Epidermal melanocyte (primary cell): ENCODE measurements around the gene DIAPH1.
A peak's percentile ranks its signal among the peaks of the same experiment; 100 is the strongest.

Experiments used
- DNase-seq: peaks from one replicate; pipeline ENCODE4 v3.0.0; 2011; ENCODE audit warnings: low spot score; ENCODE audit not compliant: insufficient read length

Gene DIAPH1

GRCh38 chr5:141639357-141640050 is 20.7 kb upstream of the DIAPH1 start:
- DNase-seq: no peak

- no peak for DNase-seq
Measured at GRCh38 chr5:141638771-141639170, 20.0 kb upstream of the DIAPH1 start.

DNA sequence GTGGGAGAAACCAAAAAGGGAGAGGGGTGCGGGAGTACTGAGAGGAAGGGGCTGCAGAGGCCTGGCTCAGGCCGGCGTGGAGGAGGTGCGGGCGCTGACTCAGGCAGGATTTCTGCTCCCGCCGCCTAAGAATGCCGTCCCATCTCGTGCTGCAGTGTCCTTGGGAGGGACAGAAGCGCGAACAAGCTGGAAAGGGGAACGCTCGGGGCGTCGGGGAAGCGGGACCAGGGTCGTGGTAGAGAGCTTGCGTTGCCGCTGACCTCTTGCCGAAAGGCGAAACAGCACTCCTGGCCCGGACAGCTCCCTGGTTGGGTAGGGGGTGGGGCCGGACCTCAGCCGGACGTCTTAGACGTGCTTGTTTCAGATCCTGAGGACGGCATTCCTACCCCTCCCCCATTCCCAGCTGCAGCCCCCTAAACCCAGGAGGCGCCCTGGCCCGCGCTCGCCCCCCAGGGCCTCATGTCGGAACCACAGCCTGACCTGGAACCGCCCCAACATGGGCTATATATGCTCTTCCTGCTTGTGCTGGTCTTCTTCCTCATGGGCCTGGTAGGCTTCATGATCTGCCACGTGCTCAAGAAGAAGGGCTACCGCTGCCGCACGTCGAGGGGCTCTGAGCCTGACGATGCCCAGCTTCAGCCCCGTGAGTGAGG is 19.1 kb upstream of the DIAPH1 start:
- DNase-seq: no peak

GRCh38 chr5:141637123-141637766 is 18.4 kb upstream of the DIAPH1 start:
- no peak for DNase-seq

- peak; percentile 96 for DNase-seq
Measured at GRCh38 chr5:141636413-141637122, 17.8 kb upstream of the DIAPH1 start, which contains the start of the genes HDAC3 and RELL2. TSS of gene HDAC3 (minus strand) at chr5:141636849. CDS start at chr5:141636790, 59 bp downstream. TSS of gene RELL2 (plus strand) at chr5:141636997. CDS start at chr5:141638226, 1,229 bp downstream.

GRCh38 chr5:141636106-141636412 is 17.3 kb upstream of the DIAPH1 start:
- DNase-seq: no peak

DNA sequence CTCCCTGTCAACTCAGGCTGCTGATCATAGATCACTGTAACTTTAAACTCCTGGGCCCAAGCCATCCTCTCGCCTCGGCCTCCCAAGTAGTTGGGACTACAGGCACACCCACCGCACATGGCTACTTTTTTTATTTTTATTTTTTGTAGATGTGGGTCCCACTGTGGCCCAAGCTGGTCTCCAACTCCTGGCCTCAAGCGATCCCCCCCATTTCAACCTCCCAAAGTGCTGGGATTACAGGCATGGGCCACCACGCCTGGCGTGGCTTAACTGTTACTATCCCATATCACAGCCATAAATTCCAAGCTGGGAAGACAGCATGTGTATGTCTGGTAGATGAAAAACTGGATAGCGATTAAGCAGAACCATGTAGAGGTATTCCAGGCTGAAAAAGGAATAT is 16.8 kb upstream of the DIAPH1 start:
- DNase-seq: no peak

DNA sequence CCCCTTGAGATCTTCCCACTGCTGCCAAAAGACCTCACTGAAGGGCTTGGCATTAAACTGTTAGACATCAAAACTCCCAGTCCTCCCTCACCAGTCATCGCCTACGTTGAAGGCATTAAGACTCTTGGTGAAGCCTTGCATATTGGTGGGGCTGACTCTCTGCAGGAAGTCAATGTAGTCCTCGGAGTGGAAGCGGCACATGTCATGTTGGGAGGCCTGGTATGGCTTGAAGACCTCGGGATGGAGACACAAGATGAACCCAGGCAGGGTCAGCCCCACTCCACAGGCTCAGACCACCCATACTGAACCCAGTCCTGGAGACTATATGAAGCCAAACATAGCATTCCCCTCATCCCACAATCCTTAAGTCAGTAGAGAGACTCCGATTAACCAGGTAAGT is 15.9 kb upstream of the DIAPH1 start:
- DNase-seq: no peak

GRCh38 chr5:141633871-141634561 is 15.2 kb upstream of the DIAPH1 start:
- no peak for DNase-seq

DNA sequence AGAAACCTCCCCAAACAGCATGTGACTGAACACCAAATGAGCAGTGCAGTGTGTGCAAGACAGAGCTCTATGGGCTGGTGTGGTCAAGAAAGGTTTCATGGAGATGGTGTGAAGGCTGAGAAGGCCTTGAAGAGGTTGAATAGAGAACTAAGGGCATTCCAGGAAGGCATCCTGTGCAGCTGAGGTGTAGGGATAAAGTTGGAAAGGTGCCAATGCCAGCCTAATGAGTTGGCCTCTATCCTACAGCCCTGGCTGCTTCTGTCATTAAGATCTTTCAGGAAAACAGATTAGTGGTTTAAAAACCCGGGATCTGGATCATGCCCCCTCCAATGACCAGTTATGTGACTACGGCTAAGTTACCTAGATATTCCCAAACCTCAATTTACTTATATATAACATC is 13.8 kb upstream of the DIAPH1 start:
- no peak for DNase-seq

DNA sequence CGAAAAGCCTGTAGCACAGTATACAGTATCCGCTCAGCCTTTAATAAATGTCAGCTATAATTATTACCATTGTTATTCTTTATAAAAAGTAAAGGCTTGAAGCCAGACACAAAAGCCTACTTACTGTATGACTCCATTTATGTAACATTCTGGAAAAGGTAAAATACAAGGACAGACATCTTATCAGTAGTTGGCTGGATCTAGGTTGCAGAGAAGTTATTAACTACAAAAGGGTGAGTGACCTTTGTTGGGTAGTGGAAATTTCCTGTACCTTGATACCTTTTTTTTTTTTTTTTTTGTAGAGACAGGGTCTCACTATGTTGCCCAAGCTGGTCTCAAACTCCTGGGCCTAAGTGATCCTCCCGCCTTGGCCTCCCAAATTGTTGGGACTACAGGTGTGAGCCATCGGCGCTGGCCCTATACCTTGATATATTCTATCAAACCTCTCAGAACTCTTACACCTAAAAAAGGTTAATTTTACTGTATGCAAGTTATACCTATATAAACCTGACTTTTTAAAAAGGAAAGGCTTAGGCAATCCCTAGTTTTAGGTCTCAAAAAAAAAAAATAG is 11.9 kb upstream of the DIAPH1 start:
- no peak for DNase-seq

DNA sequence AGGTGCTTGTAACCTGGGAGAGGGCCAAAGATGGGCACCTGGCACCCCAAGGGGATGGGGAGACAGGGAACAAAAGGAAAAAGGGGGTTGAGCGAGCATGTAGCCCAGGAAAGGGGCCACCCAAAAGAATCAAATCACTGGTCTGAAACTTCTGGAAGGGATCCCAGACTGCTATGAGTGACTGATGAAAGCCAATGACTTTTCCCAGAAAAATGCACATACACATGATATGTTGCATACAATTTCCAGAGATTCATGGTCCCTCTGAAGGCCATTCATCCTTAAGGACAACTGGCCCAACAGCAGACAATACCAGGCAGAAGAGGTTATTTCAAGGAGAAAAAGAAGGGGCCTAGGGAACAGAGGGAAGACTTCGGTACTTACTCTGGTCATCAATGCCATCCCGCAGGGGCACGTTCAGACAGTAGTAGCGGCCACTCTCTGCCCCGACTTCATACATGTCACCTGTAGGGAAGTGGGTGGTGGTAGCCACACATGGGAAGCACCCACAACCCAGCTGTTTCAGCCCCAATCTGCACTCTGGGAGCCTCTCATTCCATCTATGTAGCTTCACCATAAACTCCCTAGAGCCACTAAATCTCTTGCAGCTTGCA is 9.5 kb upstream of the DIAPH1 start:
- DNase-seq: no peak

- no peak for DNase-seq
Measured at GRCh38 chr5:141623611-141624010, 4.8 kb upstream of the DIAPH1 start.

DNA sequence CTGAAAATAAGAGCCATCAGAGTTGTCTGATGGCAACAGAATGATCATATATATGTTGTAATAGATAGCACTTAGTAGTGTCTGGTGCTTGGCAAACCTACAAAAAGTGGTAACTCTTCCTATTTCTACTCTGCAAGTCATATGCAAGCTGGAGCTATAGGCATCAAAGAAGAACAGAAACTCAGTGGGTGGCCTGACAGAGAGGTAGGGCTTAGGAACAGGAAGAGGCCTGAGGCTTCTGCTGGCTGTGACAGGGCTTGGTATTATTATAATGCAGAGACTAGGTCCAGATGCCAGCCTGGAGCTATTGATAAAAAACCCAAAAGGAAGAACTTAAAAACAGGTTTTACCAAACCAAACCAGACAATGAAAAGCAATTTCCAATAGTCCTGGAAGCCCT is 4.4 kb upstream of the DIAPH1 start:
- no peak for DNase-seq

GRCh38 chr5:141618030-141618803 is 583 bp downstream of the DIAPH1 start:
- DNase-seq: no peak

DNA sequence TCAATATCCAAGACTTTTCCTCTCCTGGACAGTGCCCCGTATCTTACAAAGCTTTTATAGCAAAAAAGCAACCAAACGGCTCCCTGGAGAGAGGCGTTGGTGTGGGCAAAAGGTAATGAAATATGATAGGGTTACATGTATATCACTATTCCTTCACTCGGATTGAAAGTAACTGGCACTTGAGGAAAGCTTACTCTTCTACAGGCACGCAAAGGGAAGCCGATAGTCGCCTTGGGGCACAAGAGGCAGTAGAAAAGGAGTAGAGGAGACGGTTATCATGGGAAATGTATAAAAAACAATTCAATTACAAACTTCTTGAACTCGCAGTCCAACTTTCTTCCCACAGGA is 1.1 kb downstream of the DIAPH1 start:
- DNase-seq: no peak

DNA sequence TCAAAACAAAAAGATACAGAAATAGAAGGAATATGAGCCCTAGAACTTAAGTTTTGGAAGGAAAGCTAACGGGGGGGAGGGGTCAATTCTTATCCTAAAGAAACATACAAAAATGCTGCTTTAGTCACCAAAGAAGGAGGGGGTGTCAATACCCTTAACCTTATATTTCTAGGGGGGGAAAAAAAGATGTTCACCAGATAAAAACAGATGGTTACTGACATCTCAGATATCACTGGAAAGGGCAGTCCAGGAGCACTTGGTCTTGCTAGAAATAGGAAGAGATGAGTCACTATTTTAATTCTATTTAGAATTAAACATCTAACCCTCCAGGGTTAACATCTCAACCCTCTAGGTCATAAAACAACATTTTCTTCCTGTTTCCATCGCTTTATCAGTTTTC is 1.7 kb downstream of the DIAPH1 start:
- DNase-seq: no peak

GRCh38 chr5:141615991-141616720 is 2.6 kb downstream of the DIAPH1 start:
- no peak for DNase-seq

GRCh38 chr5:141613344-141613743 is 5.5 kb downstream of the DIAPH1 start:
- no peak for DNase-seq
